Stimulated activated CD4-positive, alpha-beta T cell treated with anti-CD3 and anti-CD28 coated beads, TNF-alpha, amount 100 ng/mL, for 4 hours (primary cell): ENCODE data around the gene GSTM3.

Source experiments
- DNase-seq, 3 experiments: peaks; one replicate each; pipeline ENCODE4 v3.0.0-alpha.2; 2020; ENCODE audit warnings: low read depth in 3 of 3

GSTM3 gene

DNA sequence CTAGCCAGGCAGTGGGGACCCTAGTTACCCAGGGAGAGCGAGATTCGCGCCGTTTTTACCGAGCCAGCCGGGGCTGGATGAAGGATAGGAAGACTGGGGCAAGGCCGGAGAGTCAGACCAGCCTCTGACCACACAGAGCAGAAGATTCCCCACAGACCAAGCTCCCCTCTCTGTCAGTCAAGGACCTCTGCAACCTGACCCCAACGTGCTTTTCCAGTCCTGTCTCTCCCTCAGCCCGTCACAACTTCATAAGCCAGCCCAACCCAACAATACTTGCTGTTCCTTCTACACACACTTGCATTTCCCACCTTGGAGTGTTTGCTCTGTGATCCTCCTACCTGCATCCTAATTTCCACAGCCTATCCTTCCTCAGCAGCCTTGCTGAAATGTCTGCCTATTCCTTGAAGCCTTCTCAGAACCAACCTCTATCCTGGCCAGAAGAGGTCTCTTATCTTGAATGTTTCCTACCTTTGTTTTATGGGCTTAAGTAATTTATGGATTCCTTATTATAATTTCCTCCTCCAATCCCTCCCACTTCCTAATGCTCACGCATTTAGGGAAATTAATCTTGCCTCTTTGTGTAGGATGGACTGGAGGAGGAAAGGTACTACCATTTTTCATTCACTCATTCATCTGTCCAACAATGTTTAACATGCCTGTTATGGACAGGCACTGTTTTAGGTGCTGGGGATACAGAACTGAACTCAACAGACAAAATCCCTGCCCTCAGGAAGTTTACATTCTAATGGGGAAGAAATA, at the start of gene GSTM3:
TSS of gene GSTM3 (minus strand) at position 424 of the 759 bp plus-strand sequence. CDS start 751 bp downstream, outside the sequence.
- DNase-seq = no peak

DNA sequence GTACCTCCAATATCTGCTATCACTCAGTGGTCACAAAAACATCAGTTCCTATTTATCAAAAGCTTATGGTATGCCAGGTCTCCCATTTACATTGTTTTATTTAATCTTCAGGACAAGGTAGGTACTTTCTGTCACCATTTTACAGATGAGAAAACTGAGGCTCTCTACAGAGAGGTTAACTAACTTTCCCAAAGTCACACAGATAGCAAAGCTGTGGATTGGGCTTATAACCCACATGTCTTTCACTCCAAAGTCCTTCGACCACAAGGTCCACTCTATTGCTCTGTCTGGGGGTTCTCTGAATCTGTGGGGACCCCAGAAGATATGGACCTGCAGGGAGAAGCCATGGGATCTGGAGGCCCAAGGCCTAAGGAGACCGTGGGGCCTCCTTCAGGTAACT, 49.5 kb upstream of the GSTM3 start:
- no peak for DNase-seq

DNA sequence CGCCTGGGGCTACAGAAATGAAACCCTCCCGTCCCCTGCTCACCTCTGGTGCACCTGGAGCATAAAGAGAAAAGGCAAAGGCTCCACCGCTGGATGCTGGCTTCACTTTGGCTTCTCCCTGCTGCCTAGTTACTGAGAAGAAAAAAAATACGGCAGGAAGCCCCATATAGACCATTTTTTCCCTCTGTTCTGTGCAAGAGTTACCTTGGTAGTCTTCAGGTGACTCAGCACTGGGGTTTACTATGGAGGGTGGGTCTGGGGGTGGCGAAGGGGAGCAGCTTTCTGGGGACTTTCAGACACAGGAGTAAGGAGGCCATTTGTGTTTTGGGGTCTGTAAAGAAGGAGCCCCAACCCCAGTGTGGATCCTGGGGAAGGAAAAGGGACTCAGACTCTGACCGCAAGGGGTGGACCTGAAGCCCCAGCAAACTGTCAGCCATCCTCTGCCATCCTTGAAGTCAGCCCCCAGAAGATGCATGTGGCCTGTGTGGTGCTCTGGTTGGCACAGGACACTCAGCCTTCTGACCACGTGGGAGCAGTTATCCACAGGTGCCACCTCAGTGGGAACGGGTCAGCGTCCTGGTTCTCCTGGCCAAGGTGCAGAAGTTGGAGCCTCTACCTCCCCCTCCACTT, 48.8 kb upstream of the GSTM3 start:
- DNase-seq = no peak

DNA sequence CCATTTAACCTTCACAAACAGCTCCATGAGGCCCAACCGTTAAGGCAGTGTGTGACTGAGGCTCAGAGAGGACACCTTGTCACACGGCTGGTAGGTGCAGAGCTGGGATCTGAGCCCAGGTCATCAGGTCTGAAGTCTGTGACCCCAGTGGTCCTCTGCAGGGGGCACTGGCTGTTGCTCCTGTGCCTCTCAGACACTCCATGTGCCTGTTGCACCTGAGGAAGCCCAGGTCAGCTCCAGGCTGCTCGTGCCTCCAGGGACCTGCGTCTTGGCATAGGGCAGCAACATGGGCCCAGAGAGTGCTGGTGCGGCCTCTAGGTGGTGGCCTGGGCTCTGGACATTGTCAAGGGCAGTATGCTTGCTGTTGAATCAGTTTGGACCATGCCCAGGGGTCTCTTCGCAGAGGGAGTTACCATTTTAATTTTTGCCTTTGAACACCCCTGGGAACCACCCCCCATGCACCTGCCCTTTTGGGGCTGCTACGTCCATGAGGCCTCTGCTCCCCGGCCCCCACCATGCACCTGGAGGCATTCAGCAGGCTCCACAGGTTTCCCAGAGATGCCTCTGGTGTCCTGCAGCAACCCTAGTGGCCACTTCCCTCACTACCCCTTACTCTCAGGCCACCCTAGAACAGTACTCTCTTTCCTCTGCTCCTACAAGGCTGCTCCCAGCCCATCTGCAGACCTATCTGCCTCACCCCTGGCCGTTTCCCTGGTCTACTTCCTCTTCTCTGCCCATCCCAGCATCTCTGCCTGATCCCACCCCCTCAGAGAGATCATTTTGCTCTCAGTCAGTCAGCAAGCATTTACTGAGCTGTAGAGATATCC, 48.1 kb upstream of the GSTM3 start:
- DNase-seq = no peak

DNA sequence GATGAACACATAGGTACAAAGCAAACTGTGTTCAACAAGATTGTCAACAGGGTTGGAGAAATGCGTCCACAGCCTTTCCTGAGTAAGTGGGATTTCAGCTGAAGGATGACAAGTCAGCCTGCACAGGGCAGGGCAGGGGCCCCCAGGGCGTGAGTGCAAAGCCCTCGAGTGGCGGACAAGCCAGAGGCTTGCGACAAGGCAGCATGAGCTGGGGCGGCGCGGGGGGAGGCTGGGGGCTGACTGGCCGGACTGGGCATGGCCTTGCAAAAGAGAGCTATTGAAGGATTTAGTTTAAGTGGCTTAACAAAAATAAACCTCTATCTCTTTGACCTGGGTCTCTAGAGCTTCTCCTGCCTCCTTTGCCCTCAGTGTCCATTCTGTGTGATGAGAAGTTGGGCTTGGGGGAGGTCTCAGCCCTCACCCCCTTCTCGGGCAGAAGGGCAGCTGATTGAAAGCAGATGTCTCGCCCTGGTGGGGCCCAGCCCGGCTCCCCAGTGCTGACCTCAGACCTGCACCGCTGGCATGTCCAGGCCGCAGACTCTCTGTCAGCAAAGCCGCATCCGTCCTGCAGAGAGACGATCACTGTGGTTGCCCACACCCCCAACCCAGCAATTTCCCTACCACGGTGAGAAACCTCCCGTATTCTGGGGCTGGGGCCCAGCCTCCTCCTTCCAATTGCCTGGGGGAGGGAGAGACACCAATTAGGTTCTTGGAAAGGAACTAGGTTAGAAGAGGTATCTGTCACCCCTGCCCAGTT, 47.2 kb upstream of the GSTM3 start:
- DNase-seq = no peak

DNA sequence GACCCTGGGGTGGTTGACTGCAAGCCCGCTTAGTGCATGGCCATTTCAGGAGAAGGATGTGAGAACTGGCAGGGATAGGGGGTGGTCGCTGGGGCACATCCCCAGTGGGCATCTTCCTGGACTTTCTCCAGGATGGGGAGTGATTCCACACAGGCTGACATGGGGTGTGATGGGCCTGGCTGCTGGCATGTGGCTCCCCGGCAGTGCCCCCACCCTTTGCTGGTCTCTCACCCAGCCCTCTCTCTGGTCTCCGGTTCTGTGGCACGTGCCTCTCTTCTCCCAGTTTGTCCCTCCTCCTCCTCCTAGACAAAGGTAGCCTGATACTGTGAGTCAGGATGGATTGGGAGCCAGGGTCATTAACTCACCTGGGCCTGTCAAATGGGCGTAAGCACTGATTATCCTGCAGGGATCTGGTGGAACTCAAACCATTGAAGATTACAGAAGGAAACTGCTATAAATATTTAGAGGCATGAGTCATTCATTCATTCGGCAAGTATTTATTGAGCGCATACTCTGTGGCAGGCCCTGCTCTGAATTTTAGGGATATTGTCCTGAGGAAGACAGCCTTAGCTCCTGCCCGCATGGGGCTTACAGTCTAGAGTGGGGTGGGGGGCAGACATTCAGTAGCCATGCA, 46.5 kb upstream of the GSTM3 start:
- no peak for DNase-seq

DNA sequence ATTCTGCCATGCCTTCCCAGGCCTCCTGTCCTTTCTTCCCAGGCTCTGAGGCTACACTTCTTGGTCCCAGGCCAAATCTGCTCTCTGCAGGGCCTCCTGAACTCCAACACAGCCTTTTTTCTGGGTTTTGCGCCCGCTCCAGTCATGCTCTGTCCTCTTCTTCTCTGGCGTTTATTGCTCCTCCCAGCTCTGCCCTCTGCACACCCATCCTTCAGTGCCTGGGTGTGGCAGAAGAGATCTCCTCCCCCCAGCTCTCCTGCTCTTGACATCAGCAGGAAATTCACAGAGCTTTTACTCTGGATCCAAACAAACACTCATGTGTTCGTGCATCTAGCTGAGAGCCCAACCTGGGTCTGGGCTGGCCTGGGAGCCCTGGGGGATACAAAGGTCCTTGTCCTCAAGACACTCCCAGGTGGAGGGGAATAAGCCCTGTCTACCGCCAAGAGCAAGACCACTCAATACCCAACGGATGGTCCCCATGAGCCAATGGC, 45.7 kb upstream of the GSTM3 start:
- DNase-seq = no peak

- no peak for DNase-seq
Observed at GRCh38 chr1:109786112-109786480, 45.3 kb upstream of the GSTM3 start.

DNA sequence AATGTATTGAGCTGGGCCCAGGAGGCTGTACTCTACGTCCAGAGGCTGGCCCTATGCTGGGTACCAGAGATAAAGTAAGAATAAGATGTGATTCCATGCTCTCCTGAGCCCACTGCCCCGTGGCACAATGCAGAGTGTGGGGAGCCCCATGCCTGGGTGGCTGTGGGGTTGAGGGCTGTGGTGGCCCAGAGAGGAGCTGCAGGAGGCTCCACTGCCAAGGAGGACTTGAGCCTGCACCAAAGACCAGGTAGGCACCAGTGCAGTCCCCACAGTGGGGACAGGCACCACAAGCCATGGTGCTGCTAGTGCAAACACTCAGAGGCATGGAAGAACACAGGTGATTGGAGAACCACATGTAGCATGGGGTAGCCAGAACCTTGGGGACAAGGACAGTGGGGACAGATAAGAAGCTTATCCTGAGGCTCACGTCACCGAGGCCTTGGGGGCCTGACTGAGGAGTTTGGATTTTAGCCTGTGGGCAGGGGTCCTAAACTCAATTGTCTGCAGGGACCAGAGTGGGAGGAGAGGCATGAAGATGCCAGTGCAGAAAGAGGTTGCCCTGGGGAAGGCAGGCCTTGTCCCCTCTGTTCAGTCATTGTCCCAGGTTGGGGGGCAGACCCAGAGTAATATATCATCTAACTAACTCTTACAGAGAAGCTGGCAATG, 44.7 kb upstream of the GSTM3 start:
- no peak for DNase-seq

GRCh38 chr1:109784551-109785252, 43.9 kb upstream of the GSTM3 start:
- DNase-seq = no peak

DNA sequence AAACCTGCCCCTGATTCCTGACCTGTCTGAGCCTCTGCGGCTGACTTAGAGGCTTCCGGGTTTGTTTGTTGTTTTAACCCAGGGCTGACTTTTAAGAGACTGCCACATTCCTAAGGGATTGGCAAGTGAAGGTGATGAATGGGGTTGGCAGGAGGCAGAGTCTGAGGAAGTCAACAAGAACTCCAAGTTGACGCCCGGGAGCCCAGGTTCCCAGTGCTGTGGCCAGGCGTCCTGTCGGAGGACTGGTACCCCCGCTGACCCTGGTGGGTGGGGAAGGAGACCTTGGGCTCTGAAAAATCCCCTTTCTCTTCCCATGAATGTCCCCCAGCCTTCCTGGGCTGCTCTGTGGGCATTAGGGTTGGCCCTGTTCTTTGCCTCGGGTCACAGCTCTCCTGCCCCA, 42.6 kb upstream of the GSTM3 start:
- no peak for DNase-seq

DNA sequence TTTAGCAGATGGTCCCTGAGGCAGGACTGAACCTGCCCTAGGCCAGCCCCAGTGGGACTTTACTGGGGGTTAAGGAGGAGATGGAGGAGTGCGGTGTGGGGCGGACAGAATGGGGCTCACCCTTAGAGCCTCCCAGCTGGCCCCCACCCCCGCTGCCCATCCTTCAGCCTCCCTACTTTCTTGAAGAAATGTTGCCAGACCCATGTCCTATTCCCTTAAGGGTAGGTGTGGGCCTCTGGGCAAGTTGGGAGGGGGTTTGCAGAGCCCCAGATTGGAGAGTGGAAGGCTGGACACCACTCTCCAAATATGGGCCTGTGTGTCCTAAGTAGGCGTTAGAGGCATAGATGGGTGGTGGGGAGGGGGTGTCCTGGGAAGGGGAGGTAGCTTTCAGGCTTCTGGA, 42.1 kb upstream of the GSTM3 start:
- DNase-seq = no peak

- DNase-seq = no peak
Observed at GRCh38 chr1:109782514-109782913, 41.7 kb upstream of the GSTM3 start.

GRCh38 chr1:109781806-109782205, 41.0 kb upstream of the GSTM3 start:
- DNase-seq = no peak

GRCh38 chr1:109780982-109781381, 40.1 kb upstream of the GSTM3 start:
- no peak for DNase-seq

DNA sequence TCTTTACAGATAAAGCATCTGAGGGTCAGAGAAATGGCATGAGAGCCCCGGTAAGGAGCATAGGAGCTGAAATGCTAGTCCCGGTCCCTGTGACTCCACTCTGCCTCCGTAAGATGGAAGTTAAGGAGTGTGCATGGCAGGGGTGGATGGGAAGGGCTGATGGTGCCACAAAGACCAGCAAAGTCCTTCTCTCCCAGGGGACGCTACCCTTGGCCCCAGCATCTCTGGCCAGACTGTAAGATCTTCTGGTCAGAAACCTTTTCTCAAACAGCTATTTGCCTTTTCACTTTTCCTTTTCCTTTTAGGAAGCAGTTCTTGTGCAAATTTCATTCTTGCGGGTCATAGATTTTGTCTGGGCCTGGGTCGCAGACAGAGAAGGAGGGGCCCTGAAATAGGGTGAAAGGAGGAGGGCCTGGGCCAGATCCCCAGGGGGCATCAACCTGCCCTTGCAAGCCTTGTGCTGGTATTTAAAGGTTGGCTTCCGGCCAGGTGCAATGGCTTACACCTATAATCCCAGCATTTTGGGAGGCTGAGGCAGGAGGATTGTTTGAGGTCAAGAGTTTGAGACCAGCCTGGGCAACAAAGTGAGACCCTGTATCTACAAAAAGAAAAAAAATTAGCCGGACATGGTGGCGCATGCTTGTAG, 37.3 kb upstream of the GSTM3 start:
- no peak for DNase-seq

DNA sequence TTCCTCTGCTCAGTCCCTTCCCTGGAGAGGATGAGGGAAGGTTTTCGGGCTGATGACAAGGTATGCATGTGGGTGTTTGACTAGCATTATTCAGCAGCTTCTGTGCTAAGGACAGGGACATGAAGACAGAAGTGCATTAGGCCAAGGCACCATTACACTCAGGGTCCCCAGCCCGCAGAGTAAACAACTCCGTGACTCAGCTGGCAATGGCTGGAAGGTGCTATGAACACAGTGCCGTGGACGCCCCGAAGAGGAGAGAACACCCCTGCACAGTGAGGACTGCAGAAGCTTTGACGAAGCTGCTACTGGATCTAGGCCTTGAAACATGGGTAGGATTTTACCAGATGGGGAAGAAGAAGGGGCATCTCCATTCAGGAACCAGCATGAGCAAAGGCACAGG, 36.6 kb upstream of the GSTM3 start:
- no peak for DNase-seq

DNA sequence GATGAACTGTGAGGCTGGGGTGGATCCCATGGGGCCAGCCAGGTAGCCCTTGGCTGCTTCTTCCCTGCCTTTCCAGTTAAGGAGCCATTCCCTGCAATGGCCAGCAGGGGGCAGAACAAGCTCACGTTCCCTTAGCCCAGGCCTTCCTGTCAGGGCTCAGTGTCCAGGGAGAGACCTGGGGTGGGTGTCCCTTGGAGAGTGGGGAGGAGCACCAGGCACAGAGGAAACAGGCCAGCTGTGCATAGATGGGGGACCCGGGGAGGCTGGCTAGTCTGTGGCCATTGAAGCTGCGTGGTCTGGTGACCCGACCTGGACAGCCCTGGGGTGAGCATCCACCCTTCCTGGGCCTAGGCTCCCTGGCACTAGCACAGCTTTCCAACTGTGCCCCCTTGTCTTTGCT, 36.1 kb upstream of the GSTM3 start:
- peak; percentile 53 to 63 (median 59) for DNase-seq

- DNase-seq = no peak
Observed at GRCh38 chr1:109776206-109776835, 35.5 kb upstream of the GSTM3 start.
